Endothelial cell of umbilical vein (primary cell): Measurements from ENCODE around the gene GID4. TPM values are rescaled to one million over a fixed set of nuclear protein-coding genes. Genes with fewer than 3 reads are reported as not detected.

Experiments used
- BruUV-seq: library from RNA; stranded (reverse); fragments of 400-500 nt; replicated peaks from 2 replicates; lab custom pipeline; 2021; lab: Mats Ljungman, UMichigan
- CTCF ChIA-PET: fragments of 300-600, 350-600 bp; sonication (Branson Sonifier 250); formaldehyde crosslinking; loops from one replicate; lab custom pipeline; 2021; ENCODE audit warnings: antibody characterized with exemption, inconsistent platforms; lab: Charles Lee
- POLR2A ChIA-PET: fragments of 300-600, 350-600 bp; sonication (Branson Sonifier 250); formaldehyde crosslinking; loops from one replicate; lab custom pipeline; 2021; ENCODE audit warnings: antibody characterized with exemption, inconsistent platforms; lab: Charles Lee
- DNase-seq: peaks from one replicate; pipeline ENCODE4 v3.0.0-alpha.2; 2011; ENCODE audit warnings: low read depth, low spot score
- FAIRE-seq: peaks from 2 replicates; lab custom pipeline; 2011; peaks lifted over from hg19 to GRCh38; lab: Jason Lieb, UNC
- H2AFZ ChIP-seq: 2 replicates; pipeline ENCODE4 v1.6.0; 2012; ENCODE audit warnings: low read depth, low read length, control low read depth, inconsistent platforms
- H3K27ac ChIP-seq: 2 replicates; pipeline ENCODE4 v1.5.1; 2011; ENCODE audit warnings: low read depth, mild to moderate bottlenecking, control low read depth, low read length, moderate library complexity; ENCODE audit not compliant: insufficient read depth
- H3K27me3 ChIP-seq, 2 experiments: 2 replicates each; pipeline versions ENCODE4 v1.6.0 to v1.6.1; 2011; ENCODE audit warnings: low read length in 2 of 2, mixed read lengths in 1 of 2; ENCODE audit not compliant: control insufficient read depth in 2 of 2, insufficient read depth in 2 of 2
- H3K36me3 ChIP-seq, 2 experiments: 2 replicates in 1 of 2; 3 replicates in 1 of 2; pipeline ENCODE4 v1.5.1; 2011; ENCODE audit warnings: low read length in 2 of 2, mild to moderate bottlenecking in 1 of 2, moderate library complexity in 1 of 2; ENCODE audit not compliant: control insufficient read depth in 2 of 2, insufficient read depth in 2 of 2; ENCODE audit errors: extremely low read depth in 1 of 2
- H3K4me1 ChIP-seq: 3 replicates; pipeline ENCODE4 v1.5.1; 2011; ENCODE audit warnings: mild to moderate bottlenecking, low read length; ENCODE audit not compliant: control insufficient read depth, insufficient read depth; ENCODE audit errors: extremely low read depth
- H3K4me2 ChIP-seq: 2 replicates; pipeline ENCODE4 v1.6.1; 2011; ENCODE audit warnings: low read length, control low read depth, mixed read lengths; ENCODE audit not compliant: insufficient read depth
- H3K4me3 ChIP-seq, 3 experiments: fragments of 200-600 bp in 1 of 3; sonication (generic), shearing (Covaris generic) in 1 of 3; replicated peaks in 1 of 3; 2 replicates each; pipeline ENCODE4 v1.5.1; 2011 to 2016; ENCODE audit warnings: control low read depth in 3 of 3, low read length in 3 of 3, mild to moderate bottlenecking in 2 of 3, inconsistent platforms in 1 of 3, low read depth in 1 of 3, moderate library complexity in 1 of 3; ENCODE audit not compliant: insufficient read depth in 1 of 3
- H3K79me2 ChIP-seq: 2 replicates; pipeline ENCODE4 v1.6.0; 2012; ENCODE audit warnings: low read length, inconsistent platforms; ENCODE audit not compliant: control insufficient read depth, insufficient read depth
- H3K9ac ChIP-seq: replicated peaks from 2 replicates; pipeline ENCODE3; 2011; ENCODE audit warnings: low read length, control low read depth; ENCODE audit not compliant: insufficient read depth; ENCODE audit errors: extremely low read depth
- H3K9me1 ChIP-seq: replicated peaks from 3 replicates; pipeline ENCODE4 v1.6.0; 2011; ENCODE audit warnings: mild to moderate bottlenecking, low read length; ENCODE audit not compliant: control insufficient read depth, insufficient read depth; ENCODE audit errors: extremely low read depth
- H3K9me3 ChIP-seq: replicated peaks from 2 replicates; pipeline ENCODE4 v1.5.1; 2012; ENCODE audit warnings: low read length, inconsistent platforms; ENCODE audit not compliant: control insufficient read depth, insufficient read depth
- H4K20me1 ChIP-seq: replicated peaks from 2 replicates; pipeline ENCODE3; 2011; ENCODE audit warnings: mild to moderate bottlenecking, low read length; ENCODE audit not compliant: control insufficient read depth, insufficient read depth; ENCODE audit errors: extremely low read depth
- EZH2 ChIP-seq: IDR thresholded peaks from 2 replicates; pipeline ENCODE4 v1.6.1; 2012; ENCODE audit warnings: borderline replicate concordance, low read depth, mild to moderate bottlenecking, moderate library complexity, low read length, inconsistent platforms; ENCODE audit not compliant: severe bottlenecking
- FOS ChIP-seq: IDR thresholded peaks from 2 replicates; pipeline ENCODE4 v1.6.1; 2011; ENCODE audit warnings: mild to moderate bottlenecking, low read length, moderate library complexity, borderline replicate concordance; ENCODE audit not compliant: insufficient read depth
- GATA2 ChIP-seq: IDR thresholded peaks from 2 replicates; pipeline ENCODE4 v1.7.0; 2011; ENCODE audit warnings: low read depth, mild to moderate bottlenecking, moderate library complexity, mixed read lengths, low read length; ENCODE audit not compliant: insufficient read length, insufficient read depth
- JUN ChIP-seq: IDR thresholded peaks from 2 replicates; pipeline ENCODE4 v1.6.1; 2011; ENCODE audit warnings: borderline replicate concordance, low read depth; ENCODE audit not compliant: insufficient read length, insufficient read depth
- MYC ChIP-seq: IDR thresholded peaks from one replicate; pipeline ENCODE4 v1.6.1; 2011; ENCODE audit warnings: mild to moderate bottlenecking, low read depth, low read length
- POLR2A ChIP-seq: IDR thresholded peaks from 2 replicates; pipeline ENCODE4 v1.6.1; 2012; ENCODE audit warnings: low read depth, mild to moderate bottlenecking, control low read depth, low read length
- POLR2AphosphoS5 ChIP-seq: IDR thresholded peaks from 2 replicates; pipeline ENCODE4 v1.6.1; 2012; ENCODE audit warnings: low read depth, mild to moderate bottlenecking, control low read depth, low read length, moderate library complexity; ENCODE audit not compliant: insufficient read depth
- dilution Hi-C: fragments of 300-500 bp; cut with MboI; formaldehyde crosslinking; loops from one replicate; pipeline ENCODE4 v1.15.0; 2019; ENCODE audit warnings: low sequenced_read_pairs; ENCODE audit not compliant: extremely low pct_ligation_motif_present
- intact Hi-C: fragments of 100-400 bp; cut with micrococcal nuclease; formaldehyde crosslinking; loops from one replicate; pipeline ENCODE4 v1.10.0; 2022
- polyA plus RNA-seq, 4 experiments: library from polyadenylated mRNA; depleted of rRNA in 3 of 4; stranded (reverse) in 3 of 4; unstranded in 1 of 4; fragments of >200 nt; gene quantifications; 2 replicates each; pipeline versions ENCODE4 v1.2.1 to v1.2.3, GENCODE V29; 2011 to 2012; ENCODE audit warnings: missing spikeins in 1 of 4
- total RNA-seq: library from RNA; stranded (reverse); gene quantifications from 2 replicates; pipeline ENCODE4 v1.2.3, GENCODE V29; 2021
- TF ChIP-seq, protein P1 (sequence below): IDR thresholded peaks from 2 replicates; pipeline ENCODE4 v1.6.1; 2011; ENCODE audit not compliant: insufficient read depth, insufficient read length
- TF ChIP-seq, protein P2 (sequence below), 2 donors: IDR thresholded peaks; 1 replicate in 1 of 2; 2 replicates in 1 of 2; pipeline ENCODE4 v1.5.1; 2011; ENCODE audit warnings: low read length in 2 of 2, mild to moderate bottlenecking in 2 of 2, moderate library complexity in 2 of 2, control low read depth in 1 of 2, inconsistent platforms in 1 of 2, low read depth in 1 of 2; ENCODE audit not compliant: insufficient read depth in 1 of 2; ENCODE audit errors: extremely low read depth in 1 of 2

GID4 gene
- total and polyA plus RNA-seq, 2 donors (not counting 3 experiments of a cell fraction or from before 2014, with no cell fraction given): 6.4 to 11.3 TPM

GRCh38 chr17:18055597-18055996 lies 16.4 kb downstream of the GID4 start:
- no peaks in the 10 kb centered on the region for H3K9me1 ChIP-seq
- no peak overlapping the region for H3K9ac ChIP-seq
- ChIA-PET CTCF (interaction anchor here (1.2 kb wide), 1 partner anchor 14 kb away, joined by 3 read pairs; no protein-coding TSS in a partner anchor), POLR2A (no interaction called here)
- H3K36me3 ChIP-seq: peaks cover 9 to 16% of the 10 kb centered on the region in 2 experiments
- no peak for TF ChIP-seq GATA2
- no peak for TF ChIP-seq FOS
- TF ChIP-seq POLR2A: no peak
- TF ChIP-seq JUN: no peak
- TF ChIP-seq, protein P1, sequence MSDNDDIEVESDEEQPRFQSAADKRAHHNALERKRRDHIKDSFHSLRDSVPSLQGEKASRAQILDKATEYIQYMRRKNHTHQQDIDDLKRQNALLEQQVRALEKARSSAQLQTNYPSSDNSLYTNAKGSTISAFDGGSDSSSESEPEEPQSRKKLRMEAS: no peak
- TF ChIP-seq POLR2AphosphoS5: no peak
- no peak for TF ChIP-seq MYC
- TF ChIP-seq EZH2: no peak
- TF ChIP-seq, protein P2, sequence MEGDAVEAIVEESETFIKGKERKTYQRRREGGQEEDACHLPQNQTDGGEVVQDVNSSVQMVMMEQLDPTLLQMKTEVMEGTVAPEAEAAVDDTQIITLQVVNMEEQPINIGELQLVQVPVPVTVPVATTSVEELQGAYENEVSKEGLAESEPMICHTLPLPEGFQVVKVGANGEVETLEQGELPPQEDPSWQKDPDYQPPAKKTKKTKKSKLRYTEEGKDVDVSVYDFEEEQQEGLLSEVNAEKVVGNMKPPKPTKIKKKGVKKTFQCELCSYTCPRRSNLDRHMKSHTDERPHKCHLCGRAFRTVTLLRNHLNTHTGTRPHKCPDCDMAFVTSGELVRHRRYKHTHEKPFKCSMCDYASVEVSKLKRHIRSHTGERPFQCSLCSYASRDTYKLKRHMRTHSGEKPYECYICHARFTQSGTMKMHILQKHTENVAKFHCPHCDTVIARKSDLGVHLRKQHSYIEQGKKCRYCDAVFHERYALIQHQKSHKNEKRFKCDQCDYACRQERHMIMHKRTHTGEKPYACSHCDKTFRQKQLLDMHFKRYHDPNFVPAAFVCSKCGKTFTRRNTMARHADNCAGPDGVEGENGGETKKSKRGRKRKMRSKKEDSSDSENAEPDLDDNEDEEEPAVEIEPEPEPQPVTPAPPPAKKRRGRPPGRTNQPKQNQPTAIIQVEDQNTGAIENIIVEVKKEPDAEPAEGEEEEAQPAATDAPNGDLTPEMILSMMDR (IDR thresholded peaks at IDR 0.05; ENCODE audit: extremely low read depth in 1 of 2, insufficient read depth in 1 of 2, low read depth in 1 of 2, low read length in 2 of 2): no peak
- intact Hi-C loops (no loop called here), dilution Hi-C loops (no loop called here)
- H3K4me1 ChIP-seq: peaks cover 4% of the 10 kb centered on the region
- no peak overlapping the region for H3K27ac ChIP-seq
- H3K27me3 ChIP-seq: no peaks in the 10 kb centered on the region
- no peak for DNase-seq
- H3K4me3 ChIP-seq: no peak overlapping the region
- no peaks in the 10 kb centered on the region for H3K9me3 ChIP-seq
- no peak overlapping the region for H2AFZ ChIP-seq
- H4K20me1 ChIP-seq: no peaks in the 10 kb centered on the region
- H3K4me2 ChIP-seq: no peak overlapping the region
- BruUV-seq: no TSS peak
- H3K79me2 ChIP-seq: no peaks in the 10 kb centered on the region
- no peak for FAIRE-seq
